Measurements from ENCODE around the gene TECPR2.
"Not testable (repeated sequence)": the region's sequence is repeated elsewhere in the genome, so short reads cannot be mapped to it uniquely, and the experiment has no call there.

TECPR2 gene

GRCh38 chr14:102508774-102509745 is 146.3 kb downstream of the TECPR2 start:
- peak in 1 of 2 donors; percentile 35 for DNase-seq (ENCODE audit: low read depth in 2 of 2)

GRCh38 chr14:102509746-102510615 is 147.2 kb downstream of the TECPR2 start, which contains the start of gene ANKRD9:
Gene ANKRD9 (minus strand): TSS chr14:102509776. CDS start chr14:102507889, 1,887 bp downstream.
- peak; percentile 75 to 85 for DNase-seq (ENCODE audit: low read depth in 2 of 2)

GRCh38 chr14:102510616-102511520 is 148.1 kb downstream of the TECPR2 start:
- DNase-seq (ENCODE audit: low read depth in 2 of 2): no peak

GRCh38 chr14:102511538-102511937 is 148.8 kb downstream of the TECPR2 start:
- no peak for DNase-seq (ENCODE audit: low read depth in 2 of 2)

- DNase-seq (ENCODE audit: low read depth in 2 of 2): no peak
Observed at GRCh38 chr14:102512793-102513300, 150.1 kb downstream of the TECPR2 start.

GRCh38 chr14:102513899-102514772 is 151.4 kb downstream of the TECPR2 start:
- no peak for DNase-seq (ENCODE audit: low read depth in 2 of 2)

GRCh38 chr14:102514987-102515733 is 152.4 kb downstream of the TECPR2 start:
- no peak for DNase-seq (ENCODE audit: low read depth in 2 of 2)

GRCh38 chr14:102516531-102517391 is 154.0 kb downstream of the TECPR2 start:
- DNase-seq (ENCODE audit: low read depth in 2 of 2): peak in 1 of 2 donors; percentile 43

GRCh38 chr14:102517392-102518062 is 154.8 kb downstream of the TECPR2 start:
- no peak for DNase-seq (ENCODE audit: low read depth in 2 of 2)

GRCh38 chr14:102518063-102518648 is 155.4 kb downstream of the TECPR2 start:
- DNase-seq (ENCODE audit: low read depth in 2 of 2): no peak

- DNase-seq (ENCODE audit: low read depth in 2 of 2): not testable (repeated sequence)
Observed at GRCh38 chr14:102519709-102520108, 157.0 kb downstream of the TECPR2 start.

GRCh38 chr14:102523200-102523568 is 160.4 kb downstream of the TECPR2 start:
- DNase-seq (ENCODE audit: low read depth in 2 of 2): no peak

- DNase-seq (ENCODE audit: low read depth in 2 of 2): no peak
Observed at GRCh38 chr14:102523569-102524450, 161.1 kb downstream of the TECPR2 start.

GRCh38 chr14:102524451-102525218 is 161.9 kb downstream of the TECPR2 start:
- DNase-seq (ENCODE audit: low read depth in 2 of 2): peak; percentile 75 to 80

- peak in 1 of 2 donors; percentile 17 for DNase-seq (ENCODE audit: low read depth in 2 of 2)
Observed at GRCh38 chr14:102525219-102525928, 162.6 kb downstream of the TECPR2 start.
